HG02798 (cell line): ENCODE measurements around the gene GUCY1A2.
"Not testable (repeated sequence)": the region's sequence is repeated elsewhere in the genome, so short reads cannot be mapped to it uniquely, and the experiment has no call there.

Experiments
- ATAC-seq: cut with Tn5 transposase; IDR thresholded peaks from one replicate; pipeline ENCODE4 v1.9.1; 2021; ENCODE audit warnings: mild to moderate bottlenecking; ENCODE audit not compliant: unreplicated experiment, poor library complexity

The GUCY1A2 gene

DNA sequence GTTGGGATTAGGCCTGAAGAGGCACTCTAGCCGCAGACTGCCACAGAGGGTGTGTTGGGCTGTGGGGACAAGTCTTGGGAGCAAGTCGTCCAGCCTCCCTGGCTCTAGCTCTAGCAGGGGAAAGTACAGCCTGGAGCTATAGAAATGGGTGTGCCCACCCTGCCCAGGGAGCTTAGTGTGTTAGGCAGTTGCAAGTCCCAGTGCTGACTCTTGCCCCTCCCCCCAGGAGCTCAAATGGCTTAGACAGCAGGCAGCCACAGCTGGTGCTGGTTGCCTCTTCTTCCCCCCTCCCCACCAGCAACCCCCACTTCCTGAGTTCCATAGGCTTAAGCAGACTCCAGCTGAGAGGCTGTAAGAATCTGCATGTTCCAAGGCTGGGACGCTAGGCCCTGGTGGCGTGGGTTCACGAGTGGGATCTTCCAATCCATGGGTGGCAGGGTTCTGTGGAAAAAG lies 61.2 kb downstream of the GUCY1A2 start:
- ATAC-seq: no peak

DNA sequence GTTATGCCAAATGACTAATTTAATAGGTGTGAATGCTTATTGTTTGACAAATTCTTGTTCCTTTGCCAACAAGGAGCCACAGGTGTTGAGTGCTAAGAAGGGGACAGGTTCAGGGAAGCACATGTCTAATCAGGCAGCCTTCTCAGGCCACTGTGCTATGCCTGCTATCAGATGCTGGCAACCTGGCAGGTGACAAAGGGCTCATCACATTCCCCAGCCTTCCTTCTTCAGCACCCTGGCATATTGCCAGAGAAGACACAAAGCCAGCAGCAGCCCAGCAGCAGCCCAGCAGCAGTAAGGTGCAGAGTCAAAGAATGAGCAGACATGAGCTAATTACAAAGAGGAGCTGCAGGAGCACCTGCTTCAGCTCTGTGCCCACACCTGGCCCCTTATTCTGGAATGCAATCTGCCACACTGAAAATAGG lies 68.2 kb downstream of the GUCY1A2 start:
- no peak for ATAC-seq

DNA sequence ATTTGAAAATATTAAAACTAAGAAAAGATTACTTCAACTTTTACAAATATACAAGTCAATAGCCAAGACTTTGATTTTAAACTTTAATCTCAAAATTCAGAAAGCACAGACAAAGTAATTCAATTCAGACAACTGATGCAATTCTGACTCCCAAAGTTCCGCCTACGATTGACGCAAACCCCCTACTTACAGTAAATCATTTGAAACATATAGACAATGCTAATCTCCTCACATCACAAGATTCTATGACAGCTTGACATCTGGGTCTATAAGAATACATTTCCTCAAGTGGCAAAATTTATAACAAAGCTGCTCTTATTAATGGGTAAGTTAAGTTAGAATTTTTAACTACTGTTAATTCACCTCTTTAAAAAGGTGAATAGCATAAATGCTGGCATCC lies 75.2 kb downstream of the GUCY1A2 start:
- no peak for ATAC-seq

DNA sequence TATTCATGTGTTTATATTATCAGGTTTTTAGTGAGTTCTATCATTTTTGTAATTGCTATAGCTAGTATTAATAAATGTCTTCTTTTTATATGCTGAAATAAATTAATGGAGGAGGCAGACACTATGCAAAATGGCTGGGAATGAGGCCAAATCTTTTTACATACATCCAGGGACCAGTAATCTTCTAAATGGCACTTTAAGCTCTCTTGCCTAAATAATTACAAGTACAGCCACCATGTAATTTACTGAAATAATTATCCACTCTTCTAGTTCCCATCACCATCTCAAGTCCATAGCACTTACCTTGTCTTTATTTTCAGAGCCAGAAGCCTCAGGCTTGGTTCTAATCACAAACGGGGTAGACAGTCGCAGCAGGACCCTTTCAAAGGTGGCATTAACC lies 79.1 kb downstream of the GUCY1A2 start:
- ATAC-seq: no peak

DNA sequence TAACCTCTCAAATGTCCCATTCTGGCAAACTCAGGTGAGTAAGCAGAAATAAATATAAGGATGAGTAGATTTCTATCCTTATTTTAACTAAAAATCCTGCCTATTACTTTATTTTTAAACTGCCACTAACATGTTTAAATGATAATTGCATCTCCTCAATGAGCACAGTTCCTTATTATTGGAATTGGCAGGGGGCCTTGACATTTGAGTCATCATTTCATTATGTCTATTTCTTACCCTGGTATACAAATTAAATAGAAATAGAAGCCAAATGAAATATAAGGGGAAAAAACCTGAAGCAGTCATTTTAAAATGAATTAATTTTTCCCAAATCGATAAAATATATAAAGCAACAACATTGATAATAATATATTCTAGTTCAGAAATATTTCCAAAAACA lies 81.2 kb downstream of the GUCY1A2 start:
- ATAC-seq: no peak

DNA sequence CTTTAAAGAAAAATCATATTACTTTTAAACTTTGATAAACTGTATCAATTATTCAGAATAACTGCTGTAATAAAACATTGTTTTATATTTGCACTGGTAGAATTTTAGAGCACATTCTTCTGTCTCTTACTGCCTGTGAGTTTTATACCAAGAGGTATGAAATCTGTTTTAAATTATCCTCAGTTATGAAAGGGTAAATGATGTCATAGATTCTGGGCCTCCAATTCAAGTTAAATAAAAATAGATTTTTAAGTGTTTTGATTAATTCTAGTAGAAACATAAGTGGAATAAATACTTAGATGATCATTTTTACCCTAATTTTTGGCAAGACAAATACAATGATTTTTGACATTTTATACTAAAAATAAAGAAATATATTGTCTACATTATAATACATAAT lies 93.0 kb downstream of the GUCY1A2 start:
- no peak for ATAC-seq

DNA sequence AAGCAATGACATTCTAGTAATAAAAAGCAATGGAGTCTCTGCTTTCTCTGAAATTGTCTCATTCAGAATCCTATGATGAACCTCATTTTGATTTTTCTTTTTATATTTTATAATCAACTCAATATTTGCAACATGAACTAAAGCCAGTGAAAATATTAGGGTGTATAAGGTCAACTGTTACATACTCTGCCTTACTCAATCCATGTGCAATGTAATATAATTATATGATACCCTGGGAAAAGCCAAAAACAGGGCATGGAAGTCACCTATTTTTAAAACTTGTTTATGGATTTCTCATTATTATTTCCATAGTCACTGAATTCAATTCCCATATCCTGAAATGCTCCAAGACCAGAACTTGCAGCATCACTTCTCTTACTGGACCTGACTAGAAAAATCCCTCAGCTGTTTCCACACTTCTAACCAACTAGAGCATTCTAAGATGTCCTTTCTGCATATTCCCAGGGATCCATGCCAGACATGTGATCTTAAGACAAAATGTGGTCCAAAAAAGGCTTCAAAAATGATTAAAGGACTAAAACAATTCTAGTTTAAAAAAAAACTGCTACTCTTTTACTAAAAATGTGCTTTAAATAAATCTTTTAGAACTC lies 97.3 kb downstream of the GUCY1A2 start:
- no peak for ATAC-seq

DNA sequence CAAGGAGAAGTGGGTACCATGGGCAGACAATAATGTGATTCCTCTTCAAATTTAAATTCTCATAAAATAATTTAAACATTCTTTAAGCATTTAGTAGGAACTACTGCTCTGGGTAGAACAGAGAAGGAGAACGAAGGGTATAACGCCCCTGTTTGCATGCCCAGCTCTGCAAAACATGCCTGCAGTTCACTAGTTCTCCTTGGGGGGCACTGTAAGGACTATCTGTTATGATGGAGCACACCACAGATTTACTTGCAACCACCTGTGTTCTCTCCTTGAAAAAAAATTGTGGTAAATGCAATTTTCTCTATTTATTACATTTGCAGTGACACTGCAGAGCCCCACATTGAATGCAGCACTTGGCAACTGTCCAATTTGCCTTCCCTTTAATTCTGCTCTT lies 100.3 kb downstream of the GUCY1A2 start:
- peak; percentile 86 for ATAC-seq

DNA sequence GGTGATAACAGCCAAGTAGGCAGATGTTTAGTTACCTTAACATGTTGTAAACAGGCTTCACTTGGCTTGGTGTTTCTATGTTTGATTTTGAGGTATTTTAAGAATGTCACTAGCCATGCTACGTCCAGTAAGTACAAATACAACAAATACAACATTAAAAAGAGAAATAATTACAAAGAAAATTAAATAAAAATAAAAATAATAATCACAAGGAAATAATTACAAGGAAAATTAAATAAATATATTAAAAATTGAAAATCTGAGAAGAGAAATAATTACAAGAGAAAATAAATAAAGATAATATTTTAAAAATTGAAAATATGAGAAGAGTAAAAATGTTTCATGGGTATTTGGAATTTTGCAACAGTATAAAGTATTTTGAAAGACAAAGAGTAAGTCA lies 103.9 kb downstream of the GUCY1A2 start:
- ATAC-seq: no peak

DNA sequence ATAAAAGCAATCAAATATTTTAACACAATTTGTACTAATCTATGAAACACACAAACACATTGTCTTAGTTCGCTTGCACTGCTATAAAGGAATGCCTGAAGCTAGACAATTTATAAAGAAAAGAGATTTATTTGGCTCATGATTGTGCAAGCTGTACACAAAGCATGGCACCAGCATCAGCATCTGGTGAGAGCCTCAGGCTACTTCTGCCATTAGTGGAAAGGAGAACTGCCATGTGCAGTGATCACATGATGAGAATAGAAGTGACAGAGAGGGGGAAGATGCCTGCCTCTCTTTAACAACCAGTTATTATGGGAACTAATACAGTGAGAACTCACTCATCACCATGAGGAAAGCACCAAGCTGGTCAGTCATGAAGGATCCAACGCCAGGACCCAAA lies 105.1 kb downstream of the GUCY1A2 start:
- no peak for ATAC-seq

DNA sequence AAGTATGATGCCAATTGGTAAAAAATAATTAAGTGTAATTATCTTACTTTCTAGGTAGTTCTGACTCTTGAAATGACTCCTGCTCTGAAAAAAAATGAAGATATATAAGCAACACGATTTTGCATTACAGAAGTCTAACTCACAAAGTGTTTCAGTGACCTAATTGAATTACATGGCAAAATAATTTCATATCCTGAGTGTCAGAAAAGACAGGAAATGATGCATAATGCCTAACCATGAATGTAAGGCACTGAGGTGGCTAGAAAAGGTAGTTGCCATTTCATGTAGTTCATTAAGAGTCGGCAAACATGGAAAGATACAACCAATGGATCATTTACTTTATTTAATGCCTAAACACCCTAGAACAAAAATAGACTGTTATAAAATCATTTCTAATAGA lies 113.5 kb downstream of the GUCY1A2 start:
- ATAC-seq: no peak

DNA sequence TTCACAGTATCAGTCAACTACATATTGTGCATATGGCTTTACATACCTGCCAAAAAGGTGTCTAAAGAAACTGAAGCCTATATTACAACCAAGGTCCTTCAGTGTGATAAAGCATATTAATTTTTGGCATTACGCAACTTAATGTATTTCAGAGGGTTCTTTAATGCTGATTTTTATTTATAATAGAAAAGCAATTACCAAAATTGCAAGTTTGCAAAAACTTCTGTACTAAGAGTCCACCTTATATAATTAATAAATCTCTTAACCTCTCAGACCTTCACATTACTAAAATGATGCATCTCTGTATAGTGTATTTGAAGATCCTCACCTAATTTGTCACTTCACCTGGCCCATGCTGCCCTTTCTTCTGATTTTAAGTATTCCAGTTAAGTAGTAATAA lies 128.6 kb downstream of the GUCY1A2 start:
- ATAC-seq: no peak

DNA sequence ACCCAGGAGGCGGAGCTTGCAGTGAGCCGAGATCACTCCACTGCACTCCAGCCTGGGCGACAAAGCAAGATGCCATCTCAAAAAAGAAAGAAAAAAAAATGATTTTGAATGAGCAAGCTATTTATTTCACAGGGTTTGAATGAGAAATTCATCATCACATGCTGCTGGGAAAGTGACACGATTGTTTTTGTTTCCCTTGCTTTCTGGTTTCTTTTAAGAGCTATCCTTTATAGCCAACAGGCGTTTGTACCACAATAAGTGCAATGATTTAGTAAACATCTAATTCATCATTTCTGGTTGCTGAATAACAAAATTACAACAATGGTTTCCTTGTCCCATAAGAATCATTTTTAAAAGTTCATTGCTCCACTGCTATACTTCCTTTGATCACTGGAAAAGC lies 129.9 kb downstream of the GUCY1A2 start:
- ATAC-seq: no peak

DNA sequence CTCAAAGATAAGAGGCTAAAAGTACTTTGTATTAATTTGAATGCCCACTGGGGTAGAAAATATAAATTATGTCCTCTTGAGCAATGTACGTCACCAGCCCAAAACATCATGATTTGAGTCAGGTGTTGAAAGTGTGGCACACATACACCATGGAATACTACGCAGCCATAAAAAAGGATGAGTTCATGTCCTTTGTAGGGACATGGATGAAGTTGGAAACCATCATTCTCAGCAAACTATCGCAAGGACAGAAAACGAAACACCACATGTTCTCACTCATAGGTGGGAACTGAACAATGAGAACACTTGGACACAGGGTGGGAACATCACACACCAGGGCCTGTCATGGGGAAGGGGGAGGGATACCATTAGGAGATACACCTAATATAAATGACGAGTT lies 134.6 kb downstream of the GUCY1A2 start:
- ATAC-seq: not testable (repeated sequence)

DNA sequence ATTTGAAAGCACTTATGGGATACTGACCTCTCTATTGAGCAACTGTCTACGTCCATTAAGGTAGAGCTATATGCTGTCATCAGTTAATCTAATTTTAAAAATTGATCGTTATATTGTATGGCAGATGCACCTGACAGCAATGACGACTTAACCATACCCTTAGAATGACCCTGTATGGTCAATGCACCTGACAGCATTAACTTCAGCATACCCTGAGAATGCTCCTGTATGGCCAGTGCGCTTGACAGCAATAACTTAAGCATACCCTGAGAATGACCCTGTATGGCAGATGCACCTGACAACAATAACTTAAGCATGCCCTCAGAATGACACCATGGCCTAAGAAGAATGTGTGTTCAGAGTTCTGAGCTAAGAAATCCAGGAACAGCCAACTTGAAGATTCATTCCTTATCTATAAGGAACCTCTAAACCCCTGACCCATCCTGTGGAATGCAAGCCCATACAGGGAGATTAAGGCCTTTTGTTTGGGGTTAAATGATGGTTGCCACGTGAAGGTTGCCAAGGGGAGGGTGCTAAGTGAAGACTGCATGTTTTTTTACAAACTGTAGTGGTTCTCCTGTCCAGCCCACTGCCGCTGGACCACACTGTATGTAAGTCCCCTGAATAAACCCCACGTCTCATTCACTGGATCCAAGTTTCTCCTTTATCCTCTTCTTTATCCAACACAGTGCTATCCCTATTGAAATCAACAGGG lies 138.3 kb downstream of the GUCY1A2 start:
- ATAC-seq: no peak

DNA sequence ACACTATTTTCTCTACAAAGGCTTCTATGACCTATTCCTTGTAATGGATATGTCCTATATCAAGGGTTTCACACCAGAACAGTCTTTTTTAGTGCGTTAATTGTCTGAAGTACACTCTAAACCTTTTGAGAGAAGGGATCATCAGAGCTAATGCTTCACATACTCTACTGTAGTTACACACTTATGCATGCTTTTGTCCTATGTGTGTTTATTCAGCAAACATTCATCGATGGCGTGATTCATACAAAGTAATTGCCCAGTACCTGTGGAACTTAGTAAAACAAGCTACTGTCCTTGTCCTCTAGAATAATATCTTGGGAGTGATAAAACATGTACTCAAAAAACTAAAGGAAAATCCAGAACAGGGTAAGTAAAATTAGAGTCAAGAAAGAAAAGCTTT lies 139.2 kb downstream of the GUCY1A2 start:
- no peak for ATAC-seq

DNA sequence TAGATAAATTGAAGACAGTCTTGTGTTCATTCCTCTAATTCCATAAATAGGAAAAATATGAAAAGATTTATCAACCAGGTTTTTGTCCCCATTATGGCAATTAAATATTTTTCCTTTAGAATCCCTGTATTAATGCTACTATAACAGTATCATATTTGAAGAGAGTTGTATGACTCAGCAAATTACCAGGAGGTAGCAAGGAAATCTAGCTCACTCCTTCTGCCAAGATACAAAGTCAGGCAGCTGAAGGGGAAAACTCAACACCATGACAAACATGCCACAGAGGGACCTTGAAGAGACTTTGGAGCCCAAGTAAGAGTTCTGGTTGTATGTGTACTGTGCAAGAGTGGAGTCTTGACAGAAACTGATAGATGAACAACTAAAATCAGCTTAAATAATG lies 143.3 kb downstream of the GUCY1A2 start:
- ATAC-seq: no peak

DNA sequence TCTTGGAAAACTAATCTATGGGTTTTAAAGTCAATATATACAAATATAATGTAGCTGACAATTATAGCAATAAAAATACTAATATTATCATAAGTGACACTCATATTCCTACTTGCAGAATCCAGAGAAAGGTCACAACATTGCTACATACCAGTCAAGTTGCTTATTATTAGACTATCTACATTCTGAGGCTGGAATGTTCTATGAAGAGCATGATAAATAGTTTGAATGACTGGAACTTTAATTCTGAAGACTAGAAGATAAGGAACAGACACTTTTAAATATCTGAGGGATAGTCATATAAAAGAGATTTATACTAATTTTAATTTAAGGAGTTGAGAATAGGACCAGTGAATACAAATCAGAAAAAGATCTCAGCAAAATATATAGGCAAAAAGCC lies 146.0 kb downstream of the GUCY1A2 start:
- no peak for ATAC-seq

DNA sequence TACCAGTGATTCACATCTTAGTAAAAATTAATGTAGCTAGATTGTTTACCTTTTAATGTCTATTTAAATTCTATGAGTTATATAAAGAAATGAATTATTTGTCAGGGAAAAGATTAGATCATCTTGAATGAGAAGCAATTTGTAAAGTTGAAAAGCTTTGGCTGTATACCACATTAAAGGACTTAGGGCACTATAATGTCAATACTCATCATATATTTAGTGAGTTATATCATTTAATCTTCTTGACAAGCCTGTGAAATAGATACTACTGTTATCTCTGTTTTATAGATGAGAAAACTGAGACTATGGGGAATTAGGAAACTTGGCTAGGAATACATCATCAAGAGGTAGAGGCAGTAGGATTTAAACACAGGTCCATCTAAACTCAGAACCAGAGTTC lies 160.1 kb downstream of the GUCY1A2 start:
- ATAC-seq: no peak

DNA sequence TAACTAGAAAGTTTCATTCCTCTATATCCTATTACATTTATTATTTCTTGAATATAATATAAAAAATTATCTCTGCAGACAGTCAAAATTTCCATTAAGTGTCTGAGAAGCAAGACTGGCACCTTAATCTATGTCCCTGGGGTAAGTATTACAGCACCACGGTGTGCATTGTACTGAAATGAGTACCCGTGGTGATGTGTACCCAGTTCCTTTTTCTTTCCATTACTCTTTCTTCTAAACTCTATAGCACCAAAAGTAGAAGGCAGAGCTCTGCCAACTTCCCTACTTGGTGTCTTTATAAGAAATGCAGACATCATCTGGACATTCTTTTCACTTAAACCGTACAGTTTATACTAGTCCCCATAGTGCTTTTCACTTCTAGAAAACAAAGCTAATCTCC lies 161.7 kb downstream of the GUCY1A2 start:
- ATAC-seq: no peak

DNA sequence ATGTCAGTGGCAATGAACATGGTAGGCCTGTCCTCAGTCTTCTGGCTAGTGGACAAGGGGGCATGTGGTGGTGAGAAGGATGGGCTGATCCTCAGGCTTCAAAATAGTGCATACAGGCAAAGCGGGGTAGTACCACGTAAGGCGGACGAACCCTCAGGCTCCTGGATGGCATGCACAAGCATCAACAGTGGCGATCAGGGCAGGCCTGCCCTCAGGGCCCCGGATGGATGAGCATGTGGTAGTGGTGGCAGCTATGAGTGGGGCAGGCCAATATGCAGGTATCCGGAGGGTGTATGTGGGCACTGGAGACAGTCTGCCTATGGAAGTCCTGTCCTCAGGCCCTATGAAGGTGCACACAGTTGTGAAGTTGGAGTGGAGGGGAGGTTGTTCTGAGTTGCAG lies 163.8 kb downstream of the GUCY1A2 start:
- ATAC-seq: no peak

DNA sequence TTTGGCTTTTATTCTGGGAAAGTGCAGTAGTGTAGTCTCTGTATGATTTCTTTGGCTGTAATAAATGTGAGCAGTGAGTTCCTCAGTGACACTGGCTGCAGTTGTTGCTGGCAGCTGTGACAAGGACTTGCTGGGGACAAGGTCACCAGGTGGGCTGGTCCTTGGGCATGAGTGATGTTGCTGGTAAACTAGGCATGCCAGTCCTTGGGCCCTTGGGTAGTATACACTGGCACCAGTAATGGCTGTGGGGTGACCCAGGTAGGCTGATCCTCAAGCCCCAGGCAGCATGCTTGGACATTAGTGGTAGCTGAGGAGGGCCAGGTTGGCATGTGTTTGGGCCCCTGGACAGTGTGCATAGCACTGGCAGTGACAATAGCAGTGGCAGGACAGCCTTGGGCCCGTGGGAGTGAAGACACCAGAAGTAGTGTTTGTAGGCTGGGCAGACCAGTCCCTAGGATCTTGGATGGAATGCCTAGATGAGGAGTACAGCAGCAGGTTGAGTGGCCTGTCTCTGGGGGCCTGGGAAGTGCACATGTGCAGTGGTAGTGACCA lies 164.3 kb downstream of the GUCY1A2 start:
- no peak for ATAC-seq
